ENCODE data around the gene SLITRK3.

SLITRK3 gene

DNA sequence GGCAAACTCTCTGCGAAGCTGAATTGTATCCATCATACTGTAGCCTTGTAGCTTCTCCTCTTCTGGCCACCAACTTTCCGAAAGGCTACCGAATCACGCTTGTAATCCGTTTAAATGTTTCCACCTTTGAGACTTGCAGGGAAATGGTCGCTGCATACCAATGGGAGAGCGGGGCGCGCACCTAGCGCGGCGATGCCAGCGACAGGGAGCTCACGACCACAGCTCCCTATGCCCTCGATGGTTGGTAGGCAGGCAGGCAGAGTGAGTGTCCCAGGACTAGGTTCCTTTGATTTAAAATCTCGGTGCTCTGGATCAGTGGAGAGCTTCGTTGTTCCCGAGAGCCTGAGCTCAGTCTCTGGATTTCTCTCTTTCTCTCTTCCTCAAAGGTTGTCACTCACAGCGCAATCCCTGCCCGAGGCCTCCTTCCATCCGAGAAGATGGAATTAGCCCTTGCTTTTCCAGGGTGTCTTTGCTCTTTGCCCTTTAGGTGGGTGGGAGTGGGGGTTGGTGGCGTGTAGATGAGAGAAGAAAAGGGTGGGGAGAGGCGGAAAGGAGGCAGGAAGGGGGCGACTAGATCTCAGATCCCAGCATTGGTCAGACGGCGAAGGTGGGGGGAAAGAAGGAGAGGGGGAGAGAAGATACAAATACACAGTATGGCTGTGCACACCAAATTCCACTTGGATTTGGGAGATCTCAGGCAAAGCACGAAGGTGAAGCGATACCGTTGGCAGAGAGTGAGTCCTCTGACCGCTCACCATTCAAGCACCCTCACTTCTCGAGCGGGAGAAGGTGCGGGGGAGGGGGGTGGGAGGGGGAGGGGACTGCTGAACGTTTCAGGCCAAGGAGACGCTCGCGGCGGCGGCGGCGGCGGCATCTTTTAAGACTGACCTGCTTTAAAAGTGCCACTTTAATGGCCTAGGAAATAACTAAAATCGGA, at the start of gene SLITRK3:
SLITRK3 (minus strand) TSS at position 745 of the 937 bp plus-strand sequence. CDS start 5,554 bp downstream, outside the sequence.
- no peak for DNase-seq

- no peak for DNase-seq
These were observed 47.4 kb upstream of the SLITRK3 start for GRCh38 chr3:165243597-165243996.

DNA sequence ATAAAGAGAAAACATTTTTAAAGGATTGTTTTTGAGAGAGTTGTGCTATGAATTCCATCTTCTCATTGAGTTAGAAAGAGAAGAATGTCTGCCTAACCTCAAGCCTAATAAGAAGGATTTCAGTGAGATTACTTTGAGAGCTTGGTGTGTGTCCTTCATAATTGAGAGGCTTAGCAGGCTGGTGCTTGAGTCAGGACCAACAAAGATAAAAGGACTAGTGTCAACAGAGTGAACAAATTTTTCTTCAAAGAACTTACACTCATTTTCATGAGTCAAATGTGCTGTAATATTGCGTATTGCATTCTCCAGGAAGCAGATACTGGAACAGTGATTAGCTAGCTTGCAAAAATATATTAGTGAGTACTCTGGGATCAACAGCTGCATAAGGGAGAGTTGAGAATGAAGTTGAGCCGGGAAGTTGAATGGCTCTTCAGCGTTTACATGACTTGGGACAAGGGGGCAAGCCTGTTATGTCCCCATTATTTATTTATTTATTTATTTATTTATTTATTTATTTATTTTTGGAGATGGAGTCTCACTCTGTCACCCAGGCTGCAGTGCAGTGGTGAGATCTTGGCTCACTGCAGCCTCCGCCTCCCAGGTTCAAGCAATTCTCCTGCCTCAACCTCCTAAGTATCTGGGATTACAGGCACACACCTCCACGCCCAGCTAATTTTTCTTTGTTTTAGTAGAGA, 37.5 kb upstream of the SLITRK3 start:
- no peak for DNase-seq

DNA sequence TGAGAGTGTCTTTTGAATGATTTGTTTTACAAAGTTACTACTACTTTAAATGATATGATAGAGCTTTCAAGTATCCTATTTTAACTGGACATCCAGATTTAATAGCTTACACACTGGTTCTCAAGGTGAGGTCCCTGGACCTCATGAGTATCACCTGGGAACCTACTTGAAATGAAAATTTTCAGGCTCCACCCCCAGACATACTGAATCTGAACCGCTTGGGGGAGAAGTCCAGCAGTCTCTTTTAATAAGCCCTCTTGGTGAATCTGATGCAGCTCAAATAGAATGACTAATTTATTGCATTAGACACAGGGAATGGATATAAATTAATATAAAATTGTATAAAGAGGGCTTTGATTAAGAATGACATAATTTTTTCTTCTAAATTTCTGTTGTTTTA, 29.4 kb upstream of the SLITRK3 start:
- no peak for DNase-seq

GRCh38 chr3:165217739-165218138, 21.6 kb upstream of the SLITRK3 start:
- DNase-seq, result no peak

DNA sequence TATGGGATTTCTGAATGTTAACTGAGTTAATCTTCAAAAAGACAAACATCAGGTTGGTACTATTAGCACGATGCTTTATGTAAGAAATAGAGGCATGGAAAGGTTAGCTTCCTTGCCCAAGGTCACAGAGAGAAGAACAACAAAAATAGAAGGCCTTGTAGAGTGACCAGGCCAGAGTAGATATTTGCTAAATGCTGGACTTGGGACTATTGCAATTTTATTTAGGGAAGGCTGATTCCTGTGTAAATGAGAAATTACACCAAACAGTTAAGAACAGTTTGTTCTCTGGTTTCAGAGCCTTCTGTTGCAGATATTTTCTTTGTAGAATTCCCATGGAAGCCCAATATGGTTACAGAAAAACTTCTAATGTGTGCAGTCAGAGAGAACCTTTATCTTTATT, 16.4 kb upstream of the SLITRK3 start:
- DNase-seq, result no peak

GRCh38 chr3:165211721-165212120, 15.5 kb upstream of the SLITRK3 start:
- no peak for DNase-seq

GRCh38 chr3:165210727-165211126, 14.5 kb upstream of the SLITRK3 start:
- no peak for DNase-seq

GRCh38 chr3:165210132-165210531, 13.9 kb upstream of the SLITRK3 start:
- no peak for DNase-seq

DNA sequence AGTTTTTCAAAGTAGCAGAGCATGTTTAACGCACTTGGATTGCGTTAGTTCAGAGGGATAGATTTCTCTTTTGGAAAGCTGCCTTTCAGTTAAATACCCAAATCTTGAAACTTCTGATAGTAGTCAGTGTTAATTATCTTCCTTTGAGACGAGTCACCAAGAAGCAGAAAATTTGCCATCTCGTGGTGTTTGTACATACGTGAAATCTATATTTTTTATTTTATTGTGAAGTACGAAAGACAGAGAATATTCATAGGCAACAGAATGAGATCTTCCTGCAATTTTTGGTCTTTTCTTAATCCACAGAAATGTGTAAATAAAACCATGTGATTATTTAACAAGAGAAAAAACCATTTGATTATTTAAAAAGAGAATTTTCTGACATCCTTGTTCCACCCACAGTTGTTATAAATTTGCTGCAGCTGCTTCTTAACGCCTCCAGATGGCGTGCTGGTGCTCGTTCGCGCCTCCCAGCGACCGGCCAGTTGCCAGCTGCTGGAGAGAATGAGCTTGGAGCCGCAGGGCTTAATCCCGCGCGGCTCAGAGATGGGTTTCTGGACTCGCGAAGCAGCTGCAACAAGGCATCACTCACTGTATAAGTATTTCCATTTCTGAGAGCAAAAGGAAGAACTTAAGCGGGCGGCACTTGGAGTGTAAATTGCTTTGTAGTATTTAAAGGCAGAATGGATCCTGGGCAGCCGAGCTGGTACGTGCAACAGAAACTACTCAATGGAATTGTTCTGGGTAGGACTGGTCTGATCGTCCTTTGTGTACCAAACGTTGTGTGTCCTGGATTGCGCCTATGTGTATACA, 10.5 kb upstream of the SLITRK3 start:
- no peak for DNase-seq

GRCh38 chr3:165204445-165204844, 8.3 kb upstream of the SLITRK3 start:
- no peak for DNase-seq

GRCh38 chr3:165202995-165203394, 6.8 kb upstream of the SLITRK3 start:
- DNase-seq, result no peak

- no peak for DNase-seq
These were observed 5.8 kb upstream of the SLITRK3 start for GRCh38 chr3:165201964-165202363.

- no peak for DNase-seq
These were observed 1.3 kb upstream of the SLITRK3 start for GRCh38 chr3:165197481-165197800.

- no peak for DNase-seq
These were observed 645 bp upstream of the SLITRK3 start for GRCh38 chr3:165196577-165197480.

DNA sequence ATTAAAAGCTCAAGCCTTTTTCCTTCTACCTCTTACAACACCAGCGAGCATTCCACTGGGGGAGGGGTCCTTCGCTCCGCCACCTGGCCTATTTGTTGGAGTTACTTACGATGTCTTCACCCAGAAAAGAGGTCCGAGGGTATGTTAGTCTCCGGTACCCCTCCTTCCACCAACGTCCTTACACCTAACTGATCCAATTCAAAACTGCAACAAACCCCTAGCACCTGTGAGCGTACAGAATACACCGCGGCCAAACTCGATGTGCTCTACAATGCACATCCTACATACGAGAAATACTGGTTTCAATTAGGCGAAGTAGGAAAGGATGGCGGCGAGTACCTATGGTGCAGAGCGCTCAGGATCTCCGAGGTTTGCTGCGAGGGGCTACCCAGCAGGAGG, 944 bp downstream of the SLITRK3 start:
- no peak for DNase-seq

- DNase-seq, result no peak
These were observed 1.5 kb downstream of the SLITRK3 start for GRCh38 chr3:165194511-165195240.

DNA sequence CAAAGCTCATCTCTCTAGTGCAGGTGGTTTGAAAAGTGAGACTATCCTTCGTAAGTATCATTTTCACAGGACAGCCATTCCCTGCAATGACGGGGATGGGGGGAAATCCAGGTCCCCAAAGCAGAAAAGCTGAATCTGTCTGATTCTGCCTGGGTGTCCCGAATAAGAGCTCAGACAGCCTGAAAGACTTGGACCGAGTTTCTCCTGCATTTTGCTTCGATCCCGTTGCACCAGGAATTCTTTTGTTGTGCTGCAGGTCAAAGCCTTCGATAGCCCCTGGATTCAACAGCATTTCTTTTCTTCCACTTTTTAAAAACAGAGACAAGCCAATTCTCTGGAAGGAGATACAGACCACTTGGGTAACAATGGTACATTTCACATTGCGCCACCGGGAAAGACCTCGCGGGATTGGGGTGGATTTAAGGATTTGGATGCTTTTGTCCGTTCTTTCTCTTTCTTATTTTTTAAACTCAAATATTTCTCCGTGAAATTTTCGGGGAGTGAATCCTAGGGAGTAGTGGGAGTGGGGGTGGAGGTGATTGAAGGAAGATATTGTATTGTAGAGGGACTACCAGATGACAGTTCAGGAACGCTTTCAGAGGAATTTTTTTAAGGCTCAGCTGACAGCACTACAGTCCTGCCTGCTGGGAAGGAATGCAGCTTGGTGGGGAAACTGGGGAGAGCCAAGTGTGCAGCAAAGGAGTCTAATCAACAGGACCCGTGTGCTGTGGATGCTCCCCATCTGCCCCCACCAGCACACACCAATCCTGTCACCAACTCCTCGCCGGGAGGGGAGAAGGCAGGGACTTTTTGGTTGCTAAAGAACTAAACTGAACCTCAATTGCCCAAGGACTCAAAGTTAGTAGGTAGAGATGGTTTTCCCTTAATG, 2.6 kb downstream of the SLITRK3 start:
- no peak for DNase-seq

DNA sequence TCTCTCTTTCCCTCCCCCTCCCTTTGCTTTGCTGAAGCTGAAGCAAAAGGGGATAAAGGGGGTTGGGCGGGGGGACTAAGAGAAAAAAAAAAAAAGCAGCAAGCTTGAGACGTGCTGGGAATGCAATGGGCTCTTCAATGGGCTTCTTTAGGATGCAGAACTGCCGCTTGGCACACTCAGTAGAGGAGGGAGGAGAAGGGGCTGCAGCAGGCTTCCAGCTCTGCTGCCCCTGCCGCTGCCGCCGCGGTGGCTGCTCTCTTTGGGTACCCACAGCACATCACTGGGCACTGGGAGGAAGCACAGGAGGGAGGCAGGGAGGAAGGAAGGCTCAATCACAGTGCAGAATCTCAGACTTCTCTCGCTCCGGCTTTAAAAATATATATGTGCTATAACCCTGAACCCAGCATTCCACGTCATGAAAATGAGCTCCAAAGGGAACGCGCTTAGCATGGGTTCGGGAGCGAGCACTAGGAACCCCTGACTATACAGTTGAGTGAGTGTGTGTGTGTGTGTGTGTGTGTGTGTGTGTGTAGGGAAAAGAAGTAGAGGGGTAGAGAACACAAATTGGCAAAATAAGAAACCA, 3.5 kb downstream of the SLITRK3 start:
- DNase-seq, result no peak

DNA sequence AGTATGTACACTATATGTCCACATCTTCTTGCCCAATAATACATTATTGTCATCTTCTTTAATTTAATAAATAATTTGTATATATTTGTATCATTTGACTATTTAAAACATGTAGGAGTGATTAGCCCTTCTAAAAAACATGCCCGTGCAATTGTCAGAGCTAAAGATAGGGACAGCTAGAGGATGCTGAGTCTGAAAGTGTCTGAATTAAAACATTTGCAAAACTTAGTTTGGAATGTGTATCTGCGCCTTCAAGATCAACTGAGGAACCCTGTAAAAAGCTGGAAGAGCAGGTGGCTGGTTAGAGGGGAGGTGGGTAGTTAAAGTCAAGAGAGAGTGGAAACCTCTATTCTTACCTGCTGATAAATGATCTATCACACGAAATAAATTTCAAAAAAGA, 4.7 kb downstream of the SLITRK3 start:
- DNase-seq, result no peak

All from bone marrow (tissue), 2 donors.